Breast epithelium (tissue), 3 donors: Measurements from ENCODE around the gene MCRIP2.

Experiments
- CTCF ChIP-seq, 3 donors: fragments of 450-650 bp; IDR thresholded peaks; one replicate each; pipeline ENCODE4 v1.5.1; 2016 to 2017; ENCODE audit warnings: antibody characterized with exemption in 3 of 3, mild to moderate bottlenecking in 3 of 3, moderate library complexity in 3 of 3
- POLR2A ChIP-seq: fragments of 450-650 bp; IDR thresholded peaks from one replicate; pipeline ENCODE4 v1.6.1; 2016; ENCODE audit warnings: antibody characterized with exemption, mild to moderate bottlenecking, moderate library complexity

GRCh38 chr16:680967-681745, 39.5 kb downstream of the MCRIP2 start:
- TF ChIP-seq POLR2A, result no peak
- no peak for TF ChIP-seq CTCF (IDR thresholded peaks at IDR 0.05)
